Neuron (in vitro differentiated cells): ENCODE data around the gene SEMA5B.
A peak's percentile ranks its signal among the peaks of the same experiment; 100 is the strongest.

Experiments used
- H2AFZ ChIP-seq: one replicate; pipeline ENCODE4 v1.6.1; 2013; ENCODE audit warnings: low read depth, mild to moderate bottlenecking, inconsistent platforms, low read length, moderate library complexity
- H3K27me3 ChIP-seq: one replicate; pipeline ENCODE4 v1.6.1; 2013; ENCODE audit warnings: low read length; ENCODE audit not compliant: insufficient read depth
- H3K36me3 ChIP-seq: one replicate; pipeline ENCODE4 v1.6.1; 2013; ENCODE audit warnings: low read length; ENCODE audit not compliant: insufficient read depth
- H3K4me1 ChIP-seq: one replicate; pipeline ENCODE4 v1.6.1; 2013; ENCODE audit warnings: low read length; ENCODE audit not compliant: insufficient read depth
- H3K4me3 ChIP-seq: 2 replicates; pipeline ENCODE4 v1.5.1; 2013; ENCODE audit warnings: mild to moderate bottlenecking, low read length, moderate library complexity
- H3K9me3 ChIP-seq: one replicate; pipeline ENCODE4 v1.6.1; 2013; ENCODE audit warnings: low read length

The SEMA5B gene

GRCh38 chr3:123031051-123031450 lies 3.5 kb upstream of the SEMA5B start:
- H3K9me3 ChIP-seq, result no peaks in the 10 kb centered on the region
- H3K27me3 ChIP-seq, result no peaks in the 10 kb centered on the region
- H3K4me1 ChIP-seq, result peaks cover 36% of the 10 kb centered on the region
- no peak overlapping the region for H3K4me3 ChIP-seq
- no peaks in the 10 kb centered on the region for H3K36me3 ChIP-seq
- H2AFZ ChIP-seq, result no peak overlapping the region

- Histone ChIP-seq H3K27me3 (no peaks in the 10 kb centered on the region), H2AFZ (peak overlapping the region; percentile 91), H3K4me3 (peak overlapping the region; percentile 97)
Observed at GRCh38 chr3:123028233-123028828, 768 bp upstream of the SEMA5B start.

GRCh38 chr3:123026565-123027291 lies 835 bp downstream of the SEMA5B start:
- Histone ChIP-seq H2AFZ (no peak overlapping the region), H3K4me1 (peaks cover 58% of the 10 kb centered on the region), H3K36me3 (peaks cover 40% of the 10 kb centered on the region), H3K4me3 (peak overlapping the region; percentile 97), H3K27me3 (no peaks in the 10 kb centered on the region), H3K9me3 (peaks cover 20% of the 10 kb centered on the region)

More at GRCh38 chr3:123028233-123028828, 768 bp upstream of the SEMA5B start:
- Histone ChIP-seq H3K4me1 (peaks cover 49% of the 10 kb centered on the region), H3K9me3 (peaks cover 11% of the 10 kb centered on the region), H3K36me3 (peaks cover 24% of the 10 kb centered on the region)

DNA sequence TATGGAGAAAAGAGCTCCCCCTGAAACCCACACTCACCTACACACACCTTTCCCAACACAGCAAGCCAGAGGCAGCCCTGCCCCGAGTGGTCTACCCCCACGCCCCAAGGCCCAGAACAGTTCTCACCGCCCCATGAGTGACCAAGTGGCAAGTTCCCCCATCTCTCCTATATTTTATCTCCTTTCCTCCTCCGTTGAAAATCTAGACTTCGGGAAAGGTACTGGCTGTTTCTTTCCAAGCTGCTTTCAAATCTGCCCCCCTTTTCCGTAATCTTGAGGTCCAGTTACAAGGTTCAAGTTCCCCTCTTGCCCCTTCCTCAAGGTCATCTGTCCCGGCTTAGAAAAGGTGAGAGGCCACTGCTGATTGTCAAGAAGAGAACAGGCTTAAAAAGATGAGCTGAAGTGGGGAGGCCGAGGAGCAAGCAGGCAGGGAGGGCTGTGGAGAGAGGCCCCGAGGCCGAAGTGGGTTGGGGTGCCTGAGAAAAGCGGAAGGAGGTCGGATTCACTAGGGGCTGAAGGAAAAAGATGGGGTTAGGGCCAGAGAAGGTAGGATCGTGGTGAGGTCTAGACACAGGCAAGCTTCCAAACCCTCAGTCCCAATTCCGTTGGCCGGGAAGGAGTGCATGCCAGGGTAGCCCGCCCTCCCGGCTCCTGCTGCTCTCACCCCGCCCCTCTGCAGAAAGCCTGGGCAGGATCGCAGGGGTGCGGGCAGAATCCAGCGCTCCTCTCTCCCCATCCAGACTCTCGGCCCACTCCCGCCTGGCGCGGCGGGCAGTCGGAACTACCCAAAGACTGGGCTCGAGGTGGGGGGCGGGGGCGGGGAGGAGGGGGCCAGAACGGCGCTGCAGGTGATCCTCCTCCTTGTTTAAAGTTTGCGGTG lies 1.7 kb downstream of the SEMA5B start:
- Histone ChIP-seq H3K36me3 (peaks cover 49% of the 10 kb centered on the region), H3K9me3 (peaks cover 28% of the 10 kb centered on the region), H2AFZ (no peak overlapping the region), H3K4me3 (peak overlapping the region; percentile 97), H3K27me3 (no peaks in the 10 kb centered on the region), H3K4me1 (peaks cover 49% of the 10 kb centered on the region)

DNA sequence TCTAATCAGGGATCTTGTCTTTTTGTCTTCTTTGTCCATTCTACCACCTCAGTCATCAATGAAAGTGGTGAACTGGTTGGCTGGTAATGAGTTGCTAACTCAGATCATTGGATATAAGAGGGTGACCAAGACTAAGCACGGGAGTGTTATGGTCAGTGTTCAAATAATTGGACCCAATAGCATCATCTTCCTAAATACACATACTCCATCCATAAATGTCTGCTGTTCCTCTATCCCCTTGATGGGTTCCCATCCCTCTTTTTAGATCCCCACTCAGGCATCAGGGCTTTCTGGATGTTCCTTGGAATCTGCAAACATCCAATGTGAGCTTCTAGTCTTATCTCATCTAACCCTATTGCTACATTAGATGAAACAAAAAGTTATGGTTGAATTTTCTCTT lies 3.5 kb downstream of the SEMA5B start:
- H3K27me3 ChIP-seq, result no peaks in the 10 kb centered on the region
- H3K4me1 ChIP-seq, result peaks cover 32% of the 10 kb centered on the region
- H3K9me3 ChIP-seq, result peaks cover 35% of the 10 kb centered on the region
- H2AFZ ChIP-seq, result no peak overlapping the region
- peaks cover 65% of the 10 kb centered on the region for H3K36me3 ChIP-seq
- no peak overlapping the region for H3K4me3 ChIP-seq

GRCh38 chr3:123021996-123022510 lies 5.5 kb downstream of the SEMA5B start:
- Histone ChIP-seq H3K4me3 (no peak overlapping the region), H3K27me3 (no peaks in the 10 kb centered on the region), H2AFZ (no peak overlapping the region), H3K9me3 (peaks cover 35% of the 10 kb centered on the region), H3K4me1 (peaks cover 23% of the 10 kb centered on the region), H3K36me3 (peaks cover 80% of the 10 kb centered on the region)

DNA sequence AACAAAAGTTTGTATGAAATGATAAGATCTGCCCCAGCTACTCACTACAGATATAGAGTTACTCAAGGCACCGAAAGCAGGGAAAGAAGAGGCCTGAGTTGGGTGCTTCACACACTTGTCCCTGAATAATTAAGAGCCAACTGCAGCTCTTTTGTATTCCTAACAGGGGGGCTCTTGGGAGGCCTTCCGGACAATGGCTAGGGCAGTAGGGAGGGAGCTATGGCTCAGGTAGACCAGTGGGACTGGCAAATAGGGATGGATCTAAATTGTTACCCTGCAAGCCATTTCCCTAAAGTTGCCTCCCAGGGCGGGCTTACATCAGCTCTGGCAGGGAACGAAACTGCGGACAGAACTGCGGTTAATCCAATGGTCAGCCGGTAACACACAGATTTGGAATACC lies 6.2 kb downstream of the SEMA5B start:
- H2AFZ ChIP-seq, result no peak overlapping the region
- H3K36me3 ChIP-seq, result peaks cover 80% of the 10 kb centered on the region
- H3K9me3 ChIP-seq, result peaks cover 35% of the 10 kb centered on the region
- H3K4me1 ChIP-seq, result peaks cover 23% of the 10 kb centered on the region
- no peaks in the 10 kb centered on the region for H3K27me3 ChIP-seq
- no peak overlapping the region for H3K4me3 ChIP-seq

- Histone ChIP-seq H3K27me3 (no peaks in the 10 kb centered on the region), H2AFZ (no peak overlapping the region), H3K4me1 (peaks cover 20% of the 10 kb centered on the region), H3K9me3 (peaks cover 35% of the 10 kb centered on the region), H3K4me3 (no peak overlapping the region), H3K36me3 (peaks cover 85% of the 10 kb centered on the region)
Observed at GRCh38 chr3:123020709-123021108, 6.9 kb downstream of the SEMA5B start.

DNA sequence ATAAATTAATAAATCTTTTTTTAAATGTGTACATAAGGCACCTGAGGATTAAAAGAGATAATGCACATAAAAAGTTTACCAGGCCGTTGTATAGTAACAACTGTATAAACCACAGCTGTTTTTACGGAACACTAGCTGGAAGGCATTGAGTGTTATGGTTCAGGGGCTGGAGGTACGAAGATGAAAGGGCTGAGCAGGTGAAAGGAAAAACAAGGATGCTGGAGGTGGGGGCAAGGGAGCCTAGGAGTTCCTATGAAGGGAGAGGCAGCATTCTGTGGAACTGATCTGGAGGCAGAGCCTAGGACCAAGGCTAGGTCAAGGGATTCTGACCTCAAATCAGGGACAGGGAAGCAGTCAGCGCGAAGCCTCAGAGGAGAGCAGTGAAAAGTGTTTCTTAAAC lies 8.0 kb downstream of the SEMA5B start:
- Histone ChIP-seq H3K36me3 (peaks cover 84% of the 10 kb centered on the region), H3K27me3 (no peaks in the 10 kb centered on the region), H3K4me3 (no peak overlapping the region), H2AFZ (no peak overlapping the region), H3K9me3 (peaks cover 32% of the 10 kb centered on the region), H3K4me1 (peaks cover 13% of the 10 kb centered on the region)

- H3K4me3 ChIP-seq, result no peak overlapping the region
- peaks cover 32% of the 10 kb centered on the region for H3K9me3 ChIP-seq
- H3K27me3 ChIP-seq, result no peaks in the 10 kb centered on the region
- H3K36me3 ChIP-seq, result peaks cover 85% of the 10 kb centered on the region
- no peak overlapping the region for H2AFZ ChIP-seq
- peaks cover 13% of the 10 kb centered on the region for H3K4me1 ChIP-seq
Observed at GRCh38 chr3:123019161-123019560, 8.4 kb downstream of the SEMA5B start.

DNA sequence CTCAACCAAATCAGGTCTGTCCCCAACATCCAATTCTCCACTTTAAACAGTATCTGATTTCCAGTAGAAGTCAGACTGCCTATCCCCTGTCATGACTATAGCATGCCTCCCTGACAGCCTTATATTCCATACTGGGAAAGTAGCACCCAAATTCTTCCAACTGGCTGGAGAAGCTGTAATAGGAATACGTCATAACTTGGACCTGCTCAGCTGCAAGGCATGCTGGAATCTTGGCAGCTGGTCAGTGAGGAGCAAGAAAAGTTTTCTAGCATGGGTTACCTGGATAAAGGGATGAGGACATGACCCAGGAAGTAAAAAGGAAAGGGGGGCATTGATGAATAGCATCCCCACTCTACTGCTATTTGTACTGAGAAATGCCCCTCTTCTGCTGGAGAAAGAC lies 8.9 kb downstream of the SEMA5B start:
- Histone ChIP-seq H3K4me1 (peaks cover 13% of the 10 kb centered on the region), H3K4me3 (no peak overlapping the region), H3K27me3 (no peaks in the 10 kb centered on the region)

GRCh38 chr3:123015596-123015995 lies 12.0 kb downstream of the SEMA5B start:
- Histone ChIP-seq H2AFZ (no peak overlapping the region), H3K4me3 (no peak overlapping the region), H3K9me3 (peaks cover 5% of the 10 kb centered on the region), H3K27me3 (no peaks in the 10 kb centered on the region), H3K36me3 (peaks cover 79% of the 10 kb centered on the region), H3K4me1 (no peaks in the 10 kb centered on the region)

More for the DNA sequence above, 8.9 kb downstream of the SEMA5B start:
- Histone ChIP-seq H2AFZ (no peak overlapping the region), H3K36me3 (peaks cover 85% of the 10 kb centered on the region), H3K9me3 (peaks cover 28% of the 10 kb centered on the region)

GRCh38 chr3:123013876-123014275 lies 13.7 kb downstream of the SEMA5B start:
- H3K4me3 ChIP-seq, result no peak overlapping the region
- H2AFZ ChIP-seq, result no peak overlapping the region
- no peaks in the 10 kb centered on the region for H3K27me3 ChIP-seq
- no peaks in the 10 kb centered on the region for H3K4me1 ChIP-seq
- H3K36me3 ChIP-seq, result peaks cover 74% of the 10 kb centered on the region
- H3K9me3 ChIP-seq, result no peaks in the 10 kb centered on the region
